HEK293T (cell line): ENCODE results near the gene ABCA4.

ENCODE experiments used
- ARNT ChIP-seq: fragments of 450-650 bp; IDR thresholded peaks from 2 replicates; pipeline ENCODE4 v1.6.1; 2017; ENCODE audit warnings: mild to moderate bottlenecking
- BHLHE40 ChIP-seq: fragments of 450-650 bp; IDR thresholded peaks from 2 replicates; pipeline ENCODE4 v1.6.1; 2016; ENCODE audit warnings: mild to moderate bottlenecking, moderate library complexity, borderline replicate concordance
- ELF4 ChIP-seq: fragments of 450-650 bp; IDR thresholded peaks from 2 replicates; pipeline ENCODE4 v1.6.1; 2017; ENCODE audit warnings: antibody characterized with exemption
- FOXA1 ChIP-seq: fragments of 450-650 bp; IDR thresholded peaks from 2 replicates; pipeline ENCODE4 v1.6.1; 2016; ENCODE audit warnings: mild to moderate bottlenecking
- FOXK2 ChIP-seq: fragments of 450-650 bp; IDR thresholded peaks from 2 replicates; pipeline ENCODE4 v1.6.1; 2016; ENCODE audit warnings: mild to moderate bottlenecking
- FOXM1 ChIP-seq: fragments of 450-650 bp; IDR thresholded peaks from 2 replicates; pipeline ENCODE4 v1.6.1; 2017; ENCODE audit warnings: mild to moderate bottlenecking, borderline replicate concordance
- HDGF ChIP-seq: fragments of 450-650 bp; IDR thresholded peaks from 2 replicates; pipeline ENCODE4 v1.6.1; 2017; ENCODE audit warnings: antibody characterized with exemption, borderline replicate concordance
- L3MBTL2 ChIP-seq: fragments of 450-650 bp; conservative IDR thresholded peaks from 2 replicates; pipeline ENCODE4 v1.6.1; 2016; ENCODE audit warnings: mild to moderate bottlenecking
- NFRKB ChIP-seq: fragments of 450-650 bp; IDR thresholded peaks from 2 replicates; pipeline ENCODE4 v1.6.1; 2016; ENCODE audit warnings: mild to moderate bottlenecking, moderate library complexity
- PKNOX1 ChIP-seq: fragments of 450-650 bp; IDR thresholded peaks from 2 replicates; pipeline ENCODE4 v1.6.1; 2016
- SP1 ChIP-seq: fragments of 450-650 bp; IDR thresholded peaks from 2 replicates; pipeline ENCODE4 v1.6.1; 2017
- SUZ12 ChIP-seq: fragments of 450-650 bp; IDR thresholded peaks from 2 replicates; pipeline ENCODE4 v1.6.1; 2016; ENCODE audit warnings: mild to moderate bottlenecking
- TARDBP ChIP-seq: fragments of 450-650 bp; IDR thresholded peaks from 2 replicates; pipeline ENCODE4 v1.6.1; 2016
- ZNF384 ChIP-seq: fragments of 450-650 bp; IDR thresholded peaks from 2 replicates; pipeline ENCODE4 v1.6.1; 2016

GRCh38 chr1:94017155-94017829, 103.7 kb downstream of the ABCA4 start:
- TF ChIP-seq FOXA1 = no peak
- no peak for TF ChIP-seq FOXM1
- TF ChIP-seq SP1 = no peak
- no peak for TF ChIP-seq SUZ12
- TF ChIP-seq HDGF = no peak
- no peak for TF ChIP-seq ELF4
- no peak for TF ChIP-seq BHLHE40
- TF ChIP-seq NFRKB = no peak
- TF ChIP-seq L3MBTL2 = no peak
- no peak for TF ChIP-seq FOXK2
- no peak for TF ChIP-seq PKNOX1
- no peak for TF ChIP-seq ZNF384
- no peak for TF ChIP-seq ARNT
- no peak for TF ChIP-seq TARDBP
